ENCODE results near the gene AGK.

AGK gene

GRCh38 chr7:141704112-141704511 is 152.9 kb downstream of the AGK start:
- no peak for DNase-seq (ENCODE audit: low read depth in 2 of 2)

DNA sequence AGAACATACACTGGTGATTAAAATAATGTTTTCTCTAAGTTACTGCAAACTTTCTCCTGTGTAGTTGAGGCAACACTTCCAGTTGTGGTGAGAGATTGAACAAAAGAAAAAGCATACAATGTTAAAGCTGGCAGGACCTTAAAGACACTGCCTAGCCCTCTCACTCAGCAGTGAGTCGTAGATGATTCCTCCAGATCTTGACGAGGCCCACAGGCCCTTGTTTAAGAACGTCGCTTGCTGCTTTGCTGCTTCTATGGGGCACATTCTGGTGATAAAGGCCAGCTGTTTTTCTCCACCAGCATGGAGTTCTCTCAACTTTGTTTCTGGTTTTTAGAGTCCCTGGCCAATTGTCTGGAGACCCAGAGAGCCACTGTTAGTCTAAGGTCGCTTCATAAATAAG is 153.5 kb downstream of the AGK start:
- no peak for DNase-seq (ENCODE audit: low read depth in 2 of 2)
